HG03175 (cell line): ENCODE data around the gene ZSCAN21.
A peak's percentile ranks its signal among the peaks of the same experiment; 100 is the strongest.
"Not testable (repeated sequence)": the region's sequence is repeated elsewhere in the genome, so short reads cannot be mapped to it uniquely, and the experiment has no call there.

Experiments
- ATAC-seq: cut with Tn5 transposase; IDR thresholded peaks from one replicate; pipeline ENCODE4 v1.9.1; 2021; ENCODE audit warnings: mild to moderate bottlenecking, moderate library complexity; ENCODE audit not compliant: unreplicated experiment

Gene ZSCAN21

GRCh38 chr7:100049441-100050291 is at the start of gene ZSCAN21:
Gene ZSCAN21 (plus strand): TSS chr7:100049774. CDS start chr7:100057007, 7,233 bp downstream.
- peak; percentile 88 for ATAC-seq

- no peak for ATAC-seq
Observed at GRCh38 chr7:100000239-100000638, 49.3 kb upstream of the ZSCAN21 start.

GRCh38 chr7:100003711-100004661 is 45.6 kb upstream of the ZSCAN21 start:
- ATAC-seq = no peak

GRCh38 chr7:100007887-100008286 is 41.7 kb upstream of the ZSCAN21 start:
- no peak for ATAC-seq

- no peak for ATAC-seq
Observed at GRCh38 chr7:100008525-100008924, 41.0 kb upstream of the ZSCAN21 start.

- ATAC-seq = not testable (repeated sequence)
Observed at GRCh38 chr7:100009952-100010351, 39.6 kb upstream of the ZSCAN21 start.

DNA sequence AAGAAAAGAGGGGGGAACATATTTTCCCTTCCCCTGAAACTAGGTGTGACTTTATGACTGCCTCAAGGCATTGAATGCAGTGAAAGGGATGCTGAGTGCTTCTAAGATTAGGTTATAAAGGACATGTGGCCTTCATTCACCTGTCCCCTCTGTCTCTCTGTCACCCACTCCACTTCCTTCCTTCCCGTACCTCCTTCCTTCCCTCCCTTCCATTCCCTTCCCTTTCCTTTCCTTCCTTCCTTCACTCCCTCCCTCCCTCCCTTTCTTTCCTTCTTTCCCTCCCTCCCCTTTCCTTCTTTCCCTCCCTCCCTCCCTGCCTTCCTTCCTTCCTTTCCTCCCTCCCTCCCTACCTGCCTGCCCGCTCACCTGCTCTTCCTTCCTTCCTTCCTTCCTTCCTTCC is 38.7 kb upstream of the ZSCAN21 start:
- ATAC-seq = no peak

DNA sequence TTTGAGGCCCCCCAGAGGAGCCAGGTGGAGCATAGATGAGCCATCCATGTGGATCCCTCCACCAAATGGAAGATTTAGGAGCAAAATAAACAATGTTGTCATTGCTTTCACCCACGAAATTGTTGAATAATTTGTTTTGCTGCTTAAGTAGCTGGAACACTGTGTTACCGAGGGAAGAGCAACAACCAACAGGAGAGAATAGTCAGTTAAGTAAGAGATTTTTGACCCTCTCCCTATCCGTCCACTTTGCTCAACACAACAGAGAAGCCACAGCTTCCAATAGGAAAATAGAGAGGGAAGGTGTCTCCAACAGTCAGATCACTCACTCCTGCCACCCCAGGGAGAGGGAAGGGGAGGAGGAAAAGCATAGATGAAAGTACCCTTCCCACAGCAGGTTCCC is 38.1 kb upstream of the ZSCAN21 start:
- no peak for ATAC-seq

DNA sequence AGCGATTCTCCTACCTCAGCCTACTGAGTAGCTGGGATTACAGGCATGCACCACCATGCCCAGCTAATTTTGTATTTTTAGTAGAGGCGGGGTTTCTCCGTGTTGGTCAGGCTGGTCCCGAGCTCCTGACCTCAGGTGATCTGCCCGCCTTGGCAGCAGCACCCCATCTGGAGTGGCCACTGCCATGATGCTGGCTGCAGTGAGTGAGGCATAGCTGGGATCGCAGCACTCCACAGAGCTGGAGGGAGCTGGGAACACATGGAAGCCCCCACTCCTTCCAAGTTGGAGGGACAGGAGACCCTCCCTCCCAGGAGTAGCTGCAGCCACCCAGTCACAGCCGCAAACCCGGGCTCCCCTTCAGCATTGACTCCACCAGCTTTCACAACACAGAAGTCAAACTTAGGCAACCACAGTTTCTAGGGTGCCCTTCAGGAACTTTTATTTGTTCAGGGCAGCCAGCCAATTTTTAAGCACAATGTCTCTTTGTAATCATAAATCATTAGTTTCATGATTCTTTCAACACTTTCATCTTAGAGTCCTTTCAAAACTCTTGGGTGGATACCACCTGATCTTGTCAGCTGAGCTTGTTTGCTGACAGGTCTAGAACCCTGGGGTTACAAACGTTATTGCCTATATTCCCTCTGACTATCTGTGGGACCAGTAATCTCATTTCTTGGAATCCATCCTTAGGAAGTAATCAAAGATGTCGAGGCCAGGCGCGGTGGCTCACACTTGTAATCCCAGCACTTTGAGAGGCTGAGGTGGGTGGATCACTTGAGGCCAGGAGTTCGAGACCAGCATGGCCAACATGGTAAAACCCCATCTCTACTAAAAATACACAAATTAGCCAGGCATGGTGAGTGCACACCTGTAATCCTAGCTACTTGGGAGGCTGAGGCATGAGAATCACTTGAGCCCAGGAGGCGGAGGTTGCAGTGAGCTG is 36.9 kb upstream of the ZSCAN21 start:
- ATAC-seq = not testable (repeated sequence)

- ATAC-seq = no peak
Observed at GRCh38 chr7:100013328-100013676, 36.3 kb upstream of the ZSCAN21 start.

- peak; percentile 96 for ATAC-seq
Observed at GRCh38 chr7:100015232-100016214, 34.1 kb upstream of the ZSCAN21 start, which contains the start of gene ZKSCAN1. Gene ZKSCAN1 (plus strand): TSS chr7:100015596. CDS start chr7:100023507, 7,911 bp downstream.

DNA sequence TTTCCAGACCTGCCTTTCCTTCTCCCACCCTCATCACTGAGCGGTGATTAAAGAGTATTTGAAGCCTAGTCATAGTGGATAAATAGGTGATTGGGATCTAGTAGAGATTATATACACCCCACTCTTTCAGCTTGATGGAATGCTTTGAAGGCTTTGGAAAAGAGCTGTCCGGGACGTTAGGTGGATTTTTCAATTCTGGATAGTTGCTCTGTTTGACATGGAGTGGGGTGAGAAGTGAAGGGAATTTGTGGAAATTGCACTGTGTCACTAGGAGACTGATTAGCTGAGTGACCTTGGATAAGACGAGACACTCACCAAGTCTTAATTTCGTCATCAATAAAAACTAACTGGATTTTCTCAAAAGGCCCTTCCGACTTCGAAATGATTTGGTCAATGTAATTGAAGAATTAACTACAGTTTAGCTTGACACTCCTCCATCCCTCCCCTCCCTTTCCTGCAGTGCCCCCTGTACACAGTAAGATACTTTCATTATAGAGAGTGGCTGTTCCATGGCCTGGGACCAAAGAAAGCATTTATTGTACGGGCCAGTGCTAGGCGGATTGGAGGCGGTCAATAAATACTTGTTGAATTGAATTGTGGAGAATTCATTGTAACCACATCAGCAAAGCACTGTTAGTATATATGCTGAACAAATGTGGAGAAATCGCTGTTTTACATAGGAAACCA is 33.2 kb upstream of the ZSCAN21 start:
- no peak for ATAC-seq

- no peak for ATAC-seq
Observed at GRCh38 chr7:100017300-100017699, 32.3 kb upstream of the ZSCAN21 start.

DNA sequence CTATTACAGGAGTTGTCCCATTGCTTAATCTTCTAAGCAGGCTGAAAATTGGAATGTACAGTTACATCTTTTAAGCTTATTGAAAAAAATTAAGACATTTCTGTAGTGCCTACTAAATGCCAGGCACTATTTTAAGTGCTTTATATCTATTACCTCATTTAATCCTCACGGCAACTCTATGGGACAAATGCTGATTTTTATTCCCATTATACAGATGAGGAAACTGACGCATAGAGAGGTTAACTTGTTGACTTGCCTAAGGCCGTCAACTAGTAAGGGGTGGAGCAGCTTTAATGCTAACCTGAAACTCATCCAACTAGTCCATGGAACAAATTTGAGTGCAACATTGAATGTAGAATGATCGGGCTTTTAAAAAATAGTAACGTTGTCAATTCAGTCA is 31.7 kb upstream of the ZSCAN21 start:
- ATAC-seq = no peak

DNA sequence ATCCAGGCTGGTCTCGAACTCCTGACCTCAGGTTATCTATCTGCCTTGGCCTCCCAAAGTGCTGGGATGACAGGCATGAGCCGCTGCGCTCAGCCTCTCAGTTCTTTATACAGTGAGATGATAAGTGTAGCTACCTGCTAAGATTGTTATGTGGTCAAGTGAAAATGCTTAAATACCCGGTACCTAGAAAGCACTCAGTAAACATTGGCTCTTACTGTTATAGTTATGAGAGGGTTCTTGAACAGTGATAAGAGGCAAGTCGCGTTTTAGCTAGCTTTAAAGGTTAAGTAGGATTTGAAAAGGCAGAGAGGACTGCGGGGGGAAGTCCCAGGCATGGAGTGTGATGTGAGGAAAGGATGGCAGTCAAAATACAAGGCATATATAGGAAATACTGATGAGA is 29.7 kb upstream of the ZSCAN21 start:
- ATAC-seq = no peak

GRCh38 chr7:100021297-100021696 is 28.3 kb upstream of the ZSCAN21 start:
- no peak for ATAC-seq

- ATAC-seq = no peak
Observed at GRCh38 chr7:100022621-100023020, 27.0 kb upstream of the ZSCAN21 start.

DNA sequence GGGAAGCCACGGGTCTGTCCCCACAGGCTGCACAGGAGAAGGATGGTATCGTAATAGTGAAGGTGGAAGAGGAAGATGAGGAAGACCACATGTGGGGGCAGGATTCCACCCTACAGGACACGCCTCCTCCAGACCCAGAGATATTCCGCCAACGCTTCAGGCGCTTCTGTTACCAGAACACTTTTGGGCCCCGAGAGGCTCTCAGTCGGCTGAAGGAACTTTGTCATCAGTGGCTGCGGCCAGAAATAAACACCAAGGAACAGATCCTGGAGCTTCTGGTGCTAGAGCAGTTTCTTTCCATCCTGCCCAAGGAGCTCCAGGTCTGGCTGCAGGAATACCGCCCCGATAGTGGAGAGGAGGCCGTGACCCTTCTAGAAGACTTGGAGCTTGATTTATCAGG is 26.0 kb upstream of the ZSCAN21 start:
- no peak for ATAC-seq
